LHCN-M2 (cell line): Measurements from ENCODE around the gene PRSS57. TPM values are rescaled to one million over a fixed set of nuclear protein-coding genes. Genes with fewer than 3 reads are reported as not detected.
"Not testable (repeated sequence)": the region's sequence is repeated elsewhere in the genome, so short reads cannot be mapped to it uniquely, and the experiment has no call there.

ENCODE experiments used
- DNase-seq: peaks from one replicate; pipeline ENCODE4 v3.0.0-alpha.2; 2012; ENCODE audit warnings: low read depth
- polyA plus RNA-seq: library from polyadenylated mRNA; unstranded; fragments of >200 nt; gene quantifications from one replicate; pipeline ENCODE4 v1.2.1, GENCODE V29; 2012; ENCODE audit warnings: missing spikeins
- total RNA-seq: library from RNA; depleted of rRNA; stranded (reverse); fragments of >200 nt; gene quantifications from 2 replicates; pipeline ENCODE4 v1.2.3, GENCODE V29; 2014; rRNA removed

The PRSS57 gene
- total RNA-seq = not detected in 2 replicates
- not detected for polyA plus RNA-seq

- no peak for DNase-seq
Measured at GRCh38 chr19:695352-695949, at the start of gene PRSS57. PRSS57 (minus strand) TSS chr19:695452; CDS start chr19:695430, 22 bp downstream.

- no peak for DNase-seq
Measured at GRCh38 chr19:743168-743687, 48.0 kb upstream of the PRSS57 start.

GRCh38 chr19:742540-743075, 47.4 kb upstream of the PRSS57 start:
- no peak for DNase-seq

- DNase-seq = no peak
Measured at GRCh38 chr19:741506-742131, 46.4 kb upstream of the PRSS57 start.

GRCh38 chr19:740816-741505, 45.7 kb upstream of the PRSS57 start:
- not testable (repeated sequence) for DNase-seq

GRCh38 chr19:739998-740715, 44.9 kb upstream of the PRSS57 start:
- DNase-seq = no peak

GRCh38 chr19:738509-739128, 43.4 kb upstream of the PRSS57 start:
- DNase-seq = no peak

- no peak for DNase-seq
Measured at GRCh38 chr19:737591-738093, 42.4 kb upstream of the PRSS57 start.

- no peak for DNase-seq
Measured at GRCh38 chr19:736125-736524, 40.9 kb upstream of the PRSS57 start.

GRCh38 chr19:734716-735115, 39.5 kb upstream of the PRSS57 start:
- DNase-seq = no peak

- no peak for DNase-seq
Measured at GRCh38 chr19:732148-733069, 37.2 kb upstream of the PRSS57 start.

- no peak for DNase-seq
Measured at GRCh38 chr19:731000-731399, 35.7 kb upstream of the PRSS57 start.

- no peak for DNase-seq
Measured at GRCh38 chr19:729965-730668, 34.9 kb upstream of the PRSS57 start.

GRCh38 chr19:729564-729963, 34.3 kb upstream of the PRSS57 start:
- not testable (repeated sequence) for DNase-seq

- DNase-seq = no peak
Measured at GRCh38 chr19:728011-728410, 32.8 kb upstream of the PRSS57 start.

GRCh38 chr19:726993-727956, 32.0 kb upstream of the PRSS57 start:
- no peak for DNase-seq

- no peak for DNase-seq
Measured at GRCh38 chr19:725461-726089, 30.3 kb upstream of the PRSS57 start.

GRCh38 chr19:723714-724113, 28.5 kb upstream of the PRSS57 start:
- DNase-seq = no peak
